HL-60/S4 treated with retinoic acid at 250 ng/mL for 4 days and 3 days (cell line): ENCODE data around the gene TRIM9.

ENCODE experiments used
- in situ Hi-C: fragments of 300-500 bp; cut with MboI; formaldehyde crosslinking; loops from 2 replicates; pipeline ENCODE4 v1.7.0; 2022; ENCODE audit warnings: low sequenced_read_pairs

Gene TRIM9

GRCh38 chr14:50937325-50937724, 157.6 kb downstream of the TRIM9 start:
- in situ Hi-C loops, result no loop called here

GRCh38 chr14:50936882-50937281, 158.0 kb downstream of the TRIM9 start:
- in situ Hi-C loops, result no loop called here

GRCh38 chr14:50936016-50936340, 158.9 kb downstream of the TRIM9 start:
- in situ Hi-C loops, result no loop called here

GRCh38 chr14:50935126-50936015, 159.5 kb downstream of the TRIM9 start:
- in situ Hi-C loops, result no loop called here

- in situ Hi-C loops, result no loop called here
Measured at GRCh38 chr14:50932592-50933495, 162.1 kb downstream of the TRIM9 start.

GRCh38 chr14:50932156-50932555, 162.7 kb downstream of the TRIM9 start:
- in situ Hi-C loops, result no loop called here

GRCh38 chr14:50931559-50931958, 163.3 kb downstream of the TRIM9 start:
- in situ Hi-C loops, result no loop called here

- in situ Hi-C loops, result no loop called here
Measured at GRCh38 chr14:50929506-50929905, 165.4 kb downstream of the TRIM9 start.

GRCh38 chr14:50928002-50928635, 166.8 kb downstream of the TRIM9 start:
- in situ Hi-C loops, result no loop called here

- in situ Hi-C loops, result no loop called here
Measured at GRCh38 chr14:50926851-50927386, 168.0 kb downstream of the TRIM9 start.
